Stimulated activated CD8-positive, alpha-beta memory T cell treated with anti-CD3 and anti-CD28 coated beads, Interleukin-4, amount 100 ng/mL, for 48 hours (primary cell): ENCODE measurements around the gene KIAA1755.

Source experiments
- DNase-seq: peaks from one replicate; pipeline ENCODE4 v3.0.0-alpha.2; 2020

KIAA1755 gene

DNA sequence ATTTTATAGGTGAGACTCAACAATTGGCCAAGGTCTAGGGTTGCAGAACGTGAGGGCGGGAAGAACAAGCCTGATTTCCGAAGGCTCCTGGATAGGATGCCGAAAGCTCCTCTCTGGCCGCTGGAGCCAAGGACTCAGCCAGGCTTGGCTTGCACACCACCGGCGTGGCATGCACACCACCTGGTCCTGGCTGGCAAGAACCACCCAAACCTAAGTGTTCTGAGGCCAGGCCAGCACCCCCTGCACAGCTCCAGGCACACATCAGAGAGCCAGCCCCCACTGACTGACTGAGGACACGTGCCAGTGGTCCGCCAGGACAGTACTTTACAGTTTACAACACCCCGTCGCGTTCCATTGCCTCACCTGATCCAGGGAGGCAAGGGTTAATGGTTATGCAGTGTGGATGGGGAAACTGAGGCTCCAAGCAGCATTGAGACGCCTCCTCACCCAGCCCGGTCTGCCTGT, 95.9 kb downstream of the KIAA1755 start:
- no peak for DNase-seq

- no peak for DNase-seq
Observed at GRCh38 chr20:38164069-38164468, 96.5 kb downstream of the KIAA1755 start.

- DNase-seq = no peak
Observed at GRCh38 chr20:38162878-38163875, 97.4 kb downstream of the KIAA1755 start.

DNA sequence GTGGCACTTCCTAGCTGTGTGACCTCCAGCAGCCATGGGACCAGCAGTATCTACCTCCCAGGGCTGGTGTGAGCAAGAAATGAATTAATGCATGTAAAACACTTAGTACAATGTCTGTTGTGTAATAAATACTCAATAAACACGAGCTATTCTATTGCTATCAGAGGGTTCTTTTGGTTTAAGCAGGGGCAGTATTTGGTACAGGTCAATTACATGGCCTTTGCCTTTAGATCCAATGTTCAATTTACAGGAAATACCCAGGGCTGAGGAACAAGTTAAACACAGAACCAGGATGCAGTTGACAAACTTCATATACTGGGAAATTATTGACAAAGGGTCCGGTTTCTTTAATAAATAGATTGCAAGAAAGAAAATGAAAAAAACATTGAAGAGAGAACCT, 98.4 kb downstream of the KIAA1755 start:
- DNase-seq = no peak

DNA sequence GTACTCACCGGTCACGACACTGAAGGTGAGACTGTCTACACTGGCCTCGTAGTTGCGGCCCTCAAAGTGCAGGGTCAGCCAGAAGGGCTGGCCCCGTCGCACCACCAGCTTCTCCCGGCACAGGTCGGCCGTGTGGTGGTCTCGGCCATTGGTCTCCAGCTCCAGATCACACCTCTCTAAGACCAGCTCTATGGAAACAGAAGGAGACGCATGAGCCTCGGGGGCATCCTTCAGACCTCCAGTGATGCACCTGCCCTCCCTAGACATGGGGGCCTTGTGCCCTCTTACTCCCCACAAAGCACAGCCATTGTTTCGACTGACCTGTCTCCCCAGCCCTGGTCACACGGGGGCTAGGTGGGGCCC, 99.1 kb downstream of the KIAA1755 start:
- DNase-seq = no peak
